ENCODE results near the gene PHYH. TPM values are rescaled to one million over a fixed set of nuclear protein-coding genes. Genes with fewer than 3 reads are reported as not detected.

The PHYH gene
- polyA plus RNA-seq, 3 donors: 5.5 to 19.6 (median 19.5) TPM

DNA sequence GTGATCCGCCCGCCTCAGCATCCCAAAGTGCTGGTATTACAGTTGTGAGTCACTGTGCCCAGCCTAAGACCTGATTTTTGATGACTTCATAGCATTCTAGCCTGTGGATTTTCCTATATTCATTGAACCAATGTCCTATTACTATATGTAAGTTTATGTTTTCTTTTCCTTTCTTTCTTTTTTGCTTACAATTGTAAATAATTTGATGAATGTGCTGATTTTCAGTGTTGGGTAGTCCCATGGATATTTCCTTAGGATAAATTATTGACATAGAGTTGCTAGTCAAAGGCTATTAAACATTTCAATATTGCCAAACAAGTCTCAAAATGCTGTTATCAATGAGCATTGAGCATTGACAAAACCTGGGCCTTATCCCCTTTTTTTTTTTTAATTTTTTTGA lies 9.9 kb upstream of the PHYH start:
- Histone ChIP-seq H3K4me2 (replicated peaks; ENCODE audit: extremely low read depth, low read length, poor library complexity, severe bottlenecking) (no peak overlapping the region), H4K20me1 (ENCODE audit: insufficient read depth, low read length) (no peaks in the 10 kb centered on the region), H3K36me3 (replicated peaks in 1 of 2; ENCODE audit: control insufficient read depth in 1 of 2, insufficient read depth in 2 of 2, low read length in 2 of 2) (no peaks in the 10 kb centered on the region), H3K27me3 (ENCODE audit: control insufficient read depth in 2 of 2, insufficient read depth in 2 of 2, low read length in 2 of 2) (no peaks in the 10 kb centered on the region), H2AFZ (ENCODE audit: insufficient read depth, low read depth, low read length, poor library complexity, severe bottlenecking) (no peak overlapping the region), H3K9me3 (replicated peaks in 1 of 2; ENCODE audit: control insufficient read depth in 1 of 2, insufficient read depth in 1 of 2, low read length in 2 of 2) (no peaks in the 10 kb centered on the region), H3K9ac (ENCODE audit: insufficient read depth, low read length, poor library complexity, severe bottlenecking) (no peak overlapping the region), H3K4me3 (replicated peaks in 1 of 3; ENCODE audit: low read depth in 2 of 3, low read length in 3 of 3) (no peak overlapping the region), H3K4me1 (ENCODE audit: control insufficient read depth in 1 of 2, insufficient read depth in 2 of 2, low read length in 2 of 2) (no peaks in the 10 kb centered on the region), H3K27ac (ENCODE audit: low read depth in 1 of 2, low read length in 2 of 2) (no peak overlapping the region), H3K79me2 (ENCODE audit: insufficient read depth, low read length) (no peaks in the 10 kb centered on the region)
- no peaks in the 10 kb centered on the region for H3K36me3 Mint-ChIP-seq
- H3K27ac Mint-ChIP-seq: no peak overlapping the region
- TF ChIP-seq CTCF (IDR thresholded peaks at IDR 0.05): no peak
- no CpG with 5 or more reads among the region's 2 CpGs for WGBS (ENCODE audit: insufficient coverage)
- H3K4me3 Mint-ChIP-seq: no peak overlapping the region
- peaks cover 0 to 2% (median 0%) of the 10 kb centered on the region in 3 donors for H3K27me3 Mint-ChIP-seq (ENCODE audit: low read depth in 3 of 3)
- H3K9me3 Mint-ChIP-seq: peaks cover 0 to 2% (median 0%) of the 10 kb centered on the region in 7 donors
- DNase-seq: no peak
- no peaks in the 10 kb centered on the region for H3K4me1 Mint-ChIP-seq
- intact Hi-C loops (cut with micrococcal nuclease): no loop called here

DNA sequence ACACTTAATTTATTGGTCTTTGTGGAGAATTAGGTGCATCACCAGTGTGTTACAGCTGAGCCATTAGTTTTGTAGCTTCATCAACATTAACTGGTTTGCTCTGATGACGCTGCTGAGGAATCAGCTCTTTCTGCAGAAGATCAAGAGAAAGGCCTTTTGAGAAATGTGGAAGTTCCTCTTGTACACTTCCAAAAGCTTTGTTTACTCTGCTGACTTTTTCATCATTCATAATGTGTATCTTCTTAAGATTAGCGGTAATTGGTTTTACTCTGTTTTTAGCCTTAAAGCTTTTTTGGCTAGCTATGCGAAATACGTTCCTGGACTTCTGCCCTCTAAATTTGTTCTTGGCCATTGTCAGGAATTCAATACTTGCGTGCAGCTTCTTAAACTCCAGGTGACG lies 8.2 kb upstream of the PHYH start:
- Histone ChIP-seq H3K4me2 (replicated peaks; ENCODE audit: extremely low read depth, low read length, poor library complexity, severe bottlenecking) (no peak overlapping the region), H3K27me3 (ENCODE audit: control insufficient read depth in 2 of 2, insufficient read depth in 2 of 2, low read length in 2 of 2) (no peaks in the 10 kb centered on the region), H3K36me3 (replicated peaks in 1 of 2; ENCODE audit: control insufficient read depth in 1 of 2, insufficient read depth in 2 of 2, low read length in 2 of 2) (no peaks in the 10 kb centered on the region), H2AFZ (ENCODE audit: insufficient read depth, low read depth, low read length, poor library complexity, severe bottlenecking) (no peak overlapping the region), H3K4me3 (replicated peaks in 1 of 3; ENCODE audit: low read depth in 2 of 3, low read length in 3 of 3) (no peak overlapping the region), H3K9me3 (replicated peaks in 1 of 2; ENCODE audit: control insufficient read depth in 1 of 2, insufficient read depth in 1 of 2, low read length in 2 of 2) (no peaks in the 10 kb centered on the region), H3K79me2 (ENCODE audit: insufficient read depth, low read length) (no peaks in the 10 kb centered on the region), H3K27ac (ENCODE audit: low read depth in 1 of 2, low read length in 2 of 2) (no peak overlapping the region), H4K20me1 (ENCODE audit: insufficient read depth, low read length) (no peaks in the 10 kb centered on the region), H3K9ac (ENCODE audit: insufficient read depth, low read length, poor library complexity, severe bottlenecking) (no peak overlapping the region), H3K4me1 (ENCODE audit: control insufficient read depth in 1 of 2, insufficient read depth in 2 of 2, low read length in 2 of 2) (no peaks in the 10 kb centered on the region)
- Mint-ChIP-seq H3K9me3 (peaks cover 0 to 2% (median 0%) of the 10 kb centered on the region in 7 donors), H3K36me3 (no peaks in the 10 kb centered on the region), H3K4me3 (no peak overlapping the region), H3K27me3 (ENCODE audit: low read depth in 3 of 3) (peaks cover 0 to 2% (median 2%) of the 10 kb centered on the region in 3 donors), H3K27ac (no peak overlapping the region), H3K4me1 (no peaks in the 10 kb centered on the region)
- TF ChIP-seq CTCF (IDR thresholded peaks at IDR 0.05): no peak
- intact Hi-C loops (cut with micrococcal nuclease): no loop called here
- DNase-seq: no peak
- 100% methylated on average over 3 of the region's 6 CpGs for WGBS (ENCODE audit: insufficient coverage)

Data from CD14-positive monocyte (primary cell).